ENCODE measurements around the gene C3orf49.

C3orf49 gene

DNA sequence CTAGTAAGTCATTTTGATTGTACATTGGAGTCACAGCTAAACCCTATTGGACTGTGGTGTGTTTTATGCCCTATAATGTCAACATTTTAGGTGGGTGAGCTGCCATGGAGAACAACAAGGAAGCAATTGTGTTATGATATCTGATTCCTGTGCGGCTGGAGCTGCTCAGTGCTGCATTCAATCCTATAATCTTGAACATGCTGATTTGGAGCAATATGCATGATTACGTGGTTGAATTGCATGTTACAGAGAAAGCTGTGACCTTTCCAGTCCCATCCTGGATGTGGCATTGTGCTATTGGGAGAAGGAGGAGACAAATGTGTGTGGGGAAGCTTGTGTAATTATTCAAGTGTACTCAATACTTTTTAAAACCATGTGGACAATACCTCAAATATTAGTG is 20.1 kb upstream of the C3orf49 start:
- no CpG with 5 or more reads among the region's 2 CpGs for WGBS (ENCODE audit: extremely low coverage, insufficient coverage, low lambda C conversion rate)
- no peak overlapping the region for H2AK5ac ChIP-seq (ENCODE audit: low read length)
- no peak overlapping the region for H2BK120ac ChIP-seq (ENCODE audit: low read depth, low read length)
- H3K56ac ChIP-seq (ENCODE audit: low read length) = no peak overlapping the region
- no peak overlapping the region for H2BK15ac ChIP-seq (replicated peaks; ENCODE audit: low read depth)
- H3K23ac ChIP-seq (ENCODE audit: low read length) = no peak overlapping the region
- H3K18ac ChIP-seq (ENCODE audit: low read length) = no peak overlapping the region
- no peak overlapping the region for H3K4ac ChIP-seq (ENCODE audit: low read depth, low read length)
- no peak for DNase-seq
- no peak overlapping the region for H3K4me3 ChIP-seq (ENCODE audit: low read length)
- no peaks in the 10 kb centered on the region for H3K36me3 ChIP-seq (ENCODE audit: control insufficient read depth, insufficient read depth, low read length)
- H3K4me1 ChIP-seq (ENCODE audit: control insufficient read depth, low read depth, low read length) = no peaks in the 10 kb centered on the region
- no peak overlapping the region for H2BK5ac ChIP-seq (ENCODE audit: low read length)
- H4K5ac ChIP-seq (ENCODE audit: low read length) = no peak overlapping the region
- H3K79me2 ChIP-seq (ENCODE audit: control insufficient read depth, insufficient read depth, low read length) = no peaks in the 10 kb centered on the region
- no peak overlapping the region for H4K8ac ChIP-seq (ENCODE audit: low read depth, low read length)
- H3K27me3 ChIP-seq (ENCODE audit: insufficient read depth, low read length, poor library complexity) = no peaks in the 10 kb centered on the region
- H3K79me1 ChIP-seq (ENCODE audit: low read length) = no peaks in the 10 kb centered on the region
- H3K9ac ChIP-seq (ENCODE audit: low read length) = no peak overlapping the region
- no peak overlapping the region for H3K27ac ChIP-seq (ENCODE audit: low read depth, low read length)
- H3K4me2 ChIP-seq (ENCODE audit: low read length) = no peak overlapping the region

DNA sequence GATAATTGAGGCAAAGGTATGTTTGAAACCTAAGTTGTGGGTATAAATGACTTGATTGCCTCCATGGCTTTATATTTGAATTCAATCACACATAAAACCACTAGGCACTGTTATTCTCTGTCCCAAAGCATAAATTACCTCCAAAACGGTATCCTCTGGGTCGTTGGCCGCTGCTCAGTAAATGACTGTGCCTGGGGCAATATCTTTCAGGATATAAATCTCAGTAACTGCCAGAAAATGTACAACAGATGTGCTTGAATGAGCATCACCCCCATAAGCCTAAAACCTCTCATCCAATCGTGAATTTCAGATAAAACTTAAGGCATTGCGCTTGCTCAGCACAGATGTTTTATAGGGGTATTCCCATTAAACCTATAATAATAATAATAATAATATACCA is 19.0 kb upstream of the C3orf49 start:
- Histone ChIP-seq H3K56ac (ENCODE audit: low read length) (no peak overlapping the region), H3K79me1 (ENCODE audit: low read length) (no peaks in the 10 kb centered on the region), H3K36me3 (ENCODE audit: control insufficient read depth, insufficient read depth, low read length) (no peaks in the 10 kb centered on the region), H3K23ac (ENCODE audit: low read length) (no peak overlapping the region), H3K4me2 (ENCODE audit: low read length) (no peak overlapping the region), H3K4ac (ENCODE audit: low read depth, low read length) (no peak overlapping the region), H3K27ac (ENCODE audit: low read depth, low read length) (no peak overlapping the region), H2BK15ac (replicated peaks; ENCODE audit: low read depth) (no peak overlapping the region), H3K27me3 (ENCODE audit: insufficient read depth, low read length, poor library complexity) (no peaks in the 10 kb centered on the region), H2AK5ac (ENCODE audit: low read length) (no peak overlapping the region), H4K8ac (ENCODE audit: low read depth, low read length) (no peak overlapping the region), H3K9ac (ENCODE audit: low read length) (no peak overlapping the region), H3K4me1 (ENCODE audit: control insufficient read depth, low read depth, low read length) (no peaks in the 10 kb centered on the region), H3K79me2 (ENCODE audit: control insufficient read depth, insufficient read depth, low read length) (no peaks in the 10 kb centered on the region), H2BK120ac (ENCODE audit: low read depth, low read length) (no peak overlapping the region), H4K5ac (ENCODE audit: low read length) (no peak overlapping the region), H2BK5ac (ENCODE audit: low read length) (no peak overlapping the region), H3K18ac (ENCODE audit: low read length) (no peak overlapping the region), H3K4me3 (ENCODE audit: low read length) (no peak overlapping the region)
- WGBS (ENCODE audit: extremely low coverage, insufficient coverage, low lambda C conversion rate) = no CpG with 5 or more reads among the region's 5 CpGs
- DNase-seq = no peak

DNA sequence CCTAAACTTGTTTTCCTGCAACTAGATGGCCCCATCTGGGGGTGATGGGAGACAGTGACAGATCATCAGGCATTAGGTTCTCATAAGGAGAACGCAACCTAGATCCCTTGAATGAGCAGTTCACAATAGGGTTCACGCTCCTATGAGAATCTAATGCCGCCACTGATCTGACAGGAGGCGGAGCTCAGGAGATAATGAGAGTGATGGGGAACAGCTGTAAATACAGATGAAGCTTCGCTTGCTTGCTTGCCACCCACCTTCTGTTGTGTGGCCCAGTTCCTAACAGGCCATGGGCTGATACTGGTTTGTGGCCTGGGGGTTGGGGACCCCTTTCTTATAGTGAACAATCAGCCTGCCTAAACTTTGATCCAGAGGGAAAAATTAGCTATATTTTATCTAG is 15.2 kb upstream of the C3orf49 start:
- H3K4me1 ChIP-seq (ENCODE audit: control insufficient read depth, low read depth, low read length) = no peaks in the 10 kb centered on the region
- no peaks in the 10 kb centered on the region for H3K79me2 ChIP-seq (ENCODE audit: control insufficient read depth, insufficient read depth, low read length)
- WGBS (ENCODE audit: extremely low coverage, insufficient coverage, low lambda C conversion rate) = no CpG with 5 or more reads among the region's 5 CpGs
- H3K4ac ChIP-seq (ENCODE audit: low read depth, low read length) = no peak overlapping the region
- H2BK120ac ChIP-seq (ENCODE audit: low read depth, low read length) = no peak overlapping the region
- no peak overlapping the region for H3K4me2 ChIP-seq (ENCODE audit: low read length)
- no peak overlapping the region for H3K18ac ChIP-seq (ENCODE audit: low read length)
- no peak overlapping the region for H4K8ac ChIP-seq (ENCODE audit: low read depth, low read length)
- no peak overlapping the region for H2BK5ac ChIP-seq (ENCODE audit: low read length)
- H3K36me3 ChIP-seq (ENCODE audit: control insufficient read depth, insufficient read depth, low read length) = no peaks in the 10 kb centered on the region
- H3K9ac ChIP-seq (ENCODE audit: low read length) = no peak overlapping the region
- no peak overlapping the region for H2AK5ac ChIP-seq (ENCODE audit: low read length)
- no peak overlapping the region for H3K23ac ChIP-seq (ENCODE audit: low read length)
- H3K27ac ChIP-seq (ENCODE audit: low read depth, low read length) = no peak overlapping the region
- no peaks in the 10 kb centered on the region for H3K27me3 ChIP-seq (ENCODE audit: insufficient read depth, low read length, poor library complexity)
- no peak overlapping the region for H4K5ac ChIP-seq (ENCODE audit: low read length)
- DNase-seq = no peak
- no peak overlapping the region for H3K56ac ChIP-seq (ENCODE audit: low read length)
- no peak overlapping the region for H3K4me3 ChIP-seq (ENCODE audit: low read length)
- H2BK15ac ChIP-seq (replicated peaks; ENCODE audit: low read depth) = no peak overlapping the region
- H3K79me1 ChIP-seq (ENCODE audit: low read length) = no peaks in the 10 kb centered on the region

DNA sequence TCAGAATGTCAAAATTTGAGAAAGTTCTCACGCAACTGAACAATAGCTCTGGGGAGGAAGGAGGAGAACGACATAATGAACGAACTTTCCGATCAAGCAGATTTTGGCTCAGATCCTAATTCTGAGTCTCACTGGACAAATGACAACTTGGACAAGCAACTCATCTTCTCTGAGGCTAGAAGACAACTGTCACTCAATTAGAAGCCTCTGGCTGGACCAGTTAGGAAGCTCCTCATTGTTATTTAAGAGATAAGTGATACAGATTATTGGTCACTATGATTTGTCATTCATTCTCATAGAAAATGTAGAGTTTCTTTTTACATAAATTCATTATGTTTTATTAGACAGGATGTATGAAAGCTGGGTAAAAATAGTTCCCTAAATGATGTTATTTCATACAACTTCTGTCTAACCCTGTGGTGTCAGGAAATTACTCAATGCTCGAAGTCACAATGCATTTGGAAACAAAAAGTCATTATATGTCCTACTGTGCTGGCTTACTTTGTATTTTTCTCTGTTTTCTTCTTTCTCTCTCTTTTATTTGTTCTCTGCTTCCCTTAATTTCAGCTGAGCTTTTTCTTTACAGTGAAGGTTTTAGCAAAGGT is 11.0 kb upstream of the C3orf49 start:
- DNase-seq = no peak
- no CpG with 5 or more reads among the region's 5 CpGs for WGBS (ENCODE audit: extremely low coverage, insufficient coverage, low lambda C conversion rate)
- no peak overlapping the region for H4K8ac ChIP-seq (ENCODE audit: low read depth, low read length)

DNA sequence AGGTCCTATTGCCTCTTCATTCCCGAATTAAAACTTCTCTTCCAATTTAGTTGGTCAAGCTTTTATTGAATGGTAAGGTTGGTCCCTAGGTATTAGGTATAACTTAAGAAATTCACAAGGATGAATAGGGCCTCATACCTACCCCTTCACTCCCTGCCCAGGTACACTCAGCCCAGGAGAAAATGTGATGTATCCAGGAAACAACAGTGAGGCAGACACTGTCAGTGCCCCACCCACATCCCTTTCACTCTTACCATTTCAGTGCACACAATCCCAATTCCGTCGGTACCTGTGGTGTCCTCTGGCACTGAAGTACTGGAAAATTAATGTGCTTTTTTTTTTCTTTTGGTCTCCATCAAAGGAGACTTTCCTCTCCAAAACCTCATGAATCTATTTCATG is 10.5 kb upstream of the C3orf49 start:
- Histone ChIP-seq H3K9ac (ENCODE audit: low read length) (no peak overlapping the region), H4K8ac (ENCODE audit: low read depth, low read length) (no peak overlapping the region), H3K27me3 (ENCODE audit: insufficient read depth, low read length, poor library complexity) (no peaks in the 10 kb centered on the region), H3K36me3 (ENCODE audit: control insufficient read depth, insufficient read depth, low read length) (no peaks in the 10 kb centered on the region), H2BK120ac (ENCODE audit: low read depth, low read length) (no peak overlapping the region), H3K4me2 (ENCODE audit: low read length) (no peak overlapping the region), H3K4me1 (ENCODE audit: control insufficient read depth, low read depth, low read length) (no peaks in the 10 kb centered on the region), H3K18ac (ENCODE audit: low read length) (no peak overlapping the region), H3K79me2 (ENCODE audit: control insufficient read depth, insufficient read depth, low read length) (no peaks in the 10 kb centered on the region), H3K56ac (ENCODE audit: low read length) (no peak overlapping the region), H3K4me3 (ENCODE audit: low read length) (no peak overlapping the region), H2AK5ac (ENCODE audit: low read length) (no peak overlapping the region), H2BK5ac (ENCODE audit: low read length) (no peak overlapping the region), H3K79me1 (ENCODE audit: low read length) (no peaks in the 10 kb centered on the region), H4K5ac (ENCODE audit: low read length) (no peak overlapping the region), H3K23ac (ENCODE audit: low read length) (no peak overlapping the region), H3K27ac (ENCODE audit: low read depth, low read length) (no peak overlapping the region), H3K4ac (ENCODE audit: low read depth, low read length) (no peak overlapping the region), H2BK15ac (replicated peaks; ENCODE audit: low read depth) (no peak overlapping the region)
- WGBS (ENCODE audit: extremely low coverage, insufficient coverage, low lambda C conversion rate) = no CpG with 5 or more reads among the region's 3 CpGs
- no peak for DNase-seq

More for the DNA sequence above, 11.0 kb upstream of the C3orf49 start:
- Histone ChIP-seq H3K36me3 (ENCODE audit: control insufficient read depth, insufficient read depth, low read length) (no peaks in the 10 kb centered on the region), H3K27ac (ENCODE audit: low read depth, low read length) (no peak overlapping the region), H3K56ac (ENCODE audit: low read length) (no peak overlapping the region), H3K27me3 (ENCODE audit: insufficient read depth, low read length, poor library complexity) (no peaks in the 10 kb centered on the region), H3K23ac (ENCODE audit: low read length) (no peak overlapping the region), H3K79me2 (ENCODE audit: control insufficient read depth, insufficient read depth, low read length) (no peaks in the 10 kb centered on the region), H3K9ac (ENCODE audit: low read length) (no peak overlapping the region), H3K4me1 (ENCODE audit: control insufficient read depth, low read depth, low read length) (no peaks in the 10 kb centered on the region), H3K4me3 (ENCODE audit: low read length) (no peak overlapping the region), H2BK120ac (ENCODE audit: low read depth, low read length) (no peak overlapping the region), H3K18ac (ENCODE audit: low read length) (no peak overlapping the region), H3K4ac (ENCODE audit: low read depth, low read length) (no peak overlapping the region), H2BK5ac (ENCODE audit: low read length) (no peak overlapping the region), H2BK15ac (replicated peaks; ENCODE audit: low read depth) (no peak overlapping the region), H2AK5ac (ENCODE audit: low read length) (no peak overlapping the region), H4K5ac (ENCODE audit: low read length) (no peak overlapping the region), H3K4me2 (ENCODE audit: low read length) (no peak overlapping the region), H3K79me1 (ENCODE audit: low read length) (no peaks in the 10 kb centered on the region)

DNA sequence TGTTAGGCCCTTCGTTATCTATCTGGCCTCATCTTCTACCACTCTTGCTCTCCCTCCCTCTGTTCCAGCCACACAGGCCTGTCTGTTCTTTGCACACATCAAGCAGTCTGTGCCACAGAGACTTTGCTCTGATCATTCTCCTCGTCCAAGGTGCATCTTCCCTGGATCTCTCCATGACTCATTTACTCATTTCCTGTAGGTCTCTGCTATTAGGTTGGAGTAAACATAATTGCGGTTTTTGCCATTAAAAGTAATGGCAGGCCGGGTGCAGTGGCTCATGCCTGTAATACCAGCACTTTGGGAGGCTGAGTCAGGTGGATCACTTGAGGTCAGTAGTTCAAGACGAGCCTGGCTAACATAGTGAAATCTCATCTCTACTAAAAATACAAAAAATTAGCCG is 9.5 kb upstream of the C3orf49 start:
- peaks cover 3% of the 10 kb centered on the region for H3K4me1 ChIP-seq (ENCODE audit: control insufficient read depth, low read depth, low read length)
- H3K79me2 ChIP-seq (ENCODE audit: control insufficient read depth, insufficient read depth, low read length) = no peaks in the 10 kb centered on the region
- no peak overlapping the region for H2AK5ac ChIP-seq (ENCODE audit: low read length)
- H3K27ac ChIP-seq (ENCODE audit: low read depth, low read length) = no peak overlapping the region
- H3K56ac ChIP-seq (ENCODE audit: low read length) = no peak overlapping the region
- H2BK15ac ChIP-seq (replicated peaks; ENCODE audit: low read depth) = no peak overlapping the region
- H3K4ac ChIP-seq (ENCODE audit: low read depth, low read length) = no peak overlapping the region
- H3K4me3 ChIP-seq (ENCODE audit: low read length) = no peak overlapping the region
- H3K79me1 ChIP-seq (ENCODE audit: low read length) = no peaks in the 10 kb centered on the region
- DNase-seq = no peak
- no peak overlapping the region for H3K9ac ChIP-seq (ENCODE audit: low read length)
- no peak overlapping the region for H4K8ac ChIP-seq (ENCODE audit: low read depth, low read length)
- WGBS (ENCODE audit: extremely low coverage, insufficient coverage, low lambda C conversion rate) = no CpG with 5 or more reads among the region's 6 CpGs
- H3K23ac ChIP-seq (ENCODE audit: low read length) = no peak overlapping the region
- no peaks in the 10 kb centered on the region for H3K36me3 ChIP-seq (ENCODE audit: control insufficient read depth, insufficient read depth, low read length)
- H3K18ac ChIP-seq (ENCODE audit: low read length) = no peak overlapping the region
- no peak overlapping the region for H4K5ac ChIP-seq (ENCODE audit: low read length)
- no peak overlapping the region for H2BK120ac ChIP-seq (ENCODE audit: low read depth, low read length)
- no peaks in the 10 kb centered on the region for H3K27me3 ChIP-seq (ENCODE audit: insufficient read depth, low read length, poor library complexity)
- H3K4me2 ChIP-seq (ENCODE audit: low read length) = no peak overlapping the region
- H2BK5ac ChIP-seq (ENCODE audit: low read length) = no peak overlapping the region
